SK-N-SH (cell line): ENCODE measurements around the gene LONRF2.

Experiments used
- CTCF ChIP-seq: fragments of 200-600 bp; sonication (generic); IDR thresholded peaks from 2 replicates; pipeline ENCODE4 v1.6.1; 2017; ENCODE audit warnings: antibody characterized with exemption, mild to moderate bottlenecking, moderate library complexity
- EP300 ChIP-seq, 2 experiments: IDR thresholded peaks; 2 replicates each; pipeline versions ENCODE4 v1.4.0 to v1.6.1; 2012; ENCODE audit warnings: borderline replicate concordance in 1 of 2, low read depth in 1 of 2, low read length in 1 of 2
- FOSL2 ChIP-seq: IDR thresholded peaks from 2 replicates; pipeline ENCODE4 v1.4.0; 2012; ENCODE audit warnings: low read depth, mild to moderate bottlenecking, moderate library complexity, borderline replicate concordance
- POLR2AphosphoS5 ChIP-seq: IDR thresholded peaks from 2 replicates; pipeline ENCODE4 v1.6.1; 2012; ENCODE audit warnings: low read depth, low read length
- RFX5 ChIP-seq: IDR thresholded peaks from 2 replicates; pipeline ENCODE4 v1.6.1; 2012; ENCODE audit warnings: mild to moderate bottlenecking, improper control_type of control experiment, low read length
- ZBTB33 ChIP-seq: IDR thresholded peaks from 2 replicates; pipeline ENCODE4 v1.4.0; 2012; ENCODE audit warnings: low read depth, borderline replicate concordance

DNA sequence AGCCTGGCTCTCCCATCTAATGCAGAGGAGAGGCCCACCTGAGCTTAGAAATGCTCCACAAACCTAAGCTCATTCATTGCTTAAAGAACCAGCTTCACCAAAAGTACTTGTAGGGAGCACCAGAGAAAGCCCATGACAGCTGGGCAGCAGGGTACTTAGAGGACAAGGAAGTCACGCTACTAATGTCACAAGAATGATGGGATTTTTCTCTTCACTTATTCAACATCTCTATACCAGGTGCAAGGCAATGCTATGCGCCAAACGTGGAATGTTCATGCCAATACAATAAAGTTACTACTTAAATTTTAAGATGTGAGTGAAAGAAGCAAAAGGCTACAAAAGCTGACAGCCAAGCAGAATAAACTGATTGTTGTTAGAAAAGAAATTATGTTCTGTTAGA, 36.0 kb downstream of the LONRF2 start:
- TF ChIP-seq EP300 (IDR thresholded peaks at IDR 0.05; ENCODE audit: borderline replicate concordance in 1 of 2, low read depth in 1 of 2, low read length in 1 of 2), result no peak
- TF ChIP-seq ZBTB33, result no peak
- TF ChIP-seq CTCF, result no peak
- TF ChIP-seq RFX5, result no peak
- TF ChIP-seq POLR2AphosphoS5, result no peak
- TF ChIP-seq FOSL2, result no peak
